ENCODE data around the gene ITGAV. TPM values are rescaled to one million over a fixed set of nuclear protein-coding genes. Genes with fewer than 3 reads are reported as not detected.

The ITGAV gene
- total RNA-seq, 2 donors from 2014 or later = 31.6 to 54.6 TPM

DNA sequence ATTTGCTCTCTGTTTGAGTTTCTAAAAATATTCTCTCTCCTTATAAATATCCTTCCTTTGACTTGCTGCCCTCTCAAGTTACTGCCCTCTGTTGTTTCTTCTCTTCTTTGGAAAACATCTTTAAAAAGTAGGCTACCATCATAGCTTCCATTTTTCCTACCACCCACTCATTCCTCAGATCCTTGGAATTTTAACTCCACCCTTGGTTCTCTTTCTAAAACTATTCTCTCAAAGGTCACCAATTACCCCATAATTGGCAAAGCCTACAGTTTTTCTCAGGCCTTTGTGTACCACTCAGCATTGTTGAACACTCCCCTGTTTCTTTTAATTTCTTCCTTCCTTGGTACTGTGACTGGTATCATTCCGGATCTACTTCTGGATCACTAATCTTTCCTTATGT is 43.0 kb upstream of the ITGAV start:
- no peak for DNase-seq
- H3K9me3 ChIP-seq = no peaks in the 10 kb centered on the region
- H3K27me3 ChIP-seq = no peaks in the 10 kb centered on the region
- H3K36me3 ChIP-seq = no peaks in the 10 kb centered on the region
- H3K27ac ChIP-seq = no peak overlapping the region
- no peaks in the 10 kb centered on the region for H3K4me1 ChIP-seq
- intact Hi-C loops (cut with DNase I) = no loop called here
- no peak overlapping the region for H3K4me3 ChIP-seq
- H3K9ac ChIP-seq (ENCODE audit: low read depth in 2 of 2, low read length in 2 of 2) = no peak overlapping the region
- TF ChIP-seq CTCF (IDR thresholded peaks at IDR 0.05) = no peak

DNA sequence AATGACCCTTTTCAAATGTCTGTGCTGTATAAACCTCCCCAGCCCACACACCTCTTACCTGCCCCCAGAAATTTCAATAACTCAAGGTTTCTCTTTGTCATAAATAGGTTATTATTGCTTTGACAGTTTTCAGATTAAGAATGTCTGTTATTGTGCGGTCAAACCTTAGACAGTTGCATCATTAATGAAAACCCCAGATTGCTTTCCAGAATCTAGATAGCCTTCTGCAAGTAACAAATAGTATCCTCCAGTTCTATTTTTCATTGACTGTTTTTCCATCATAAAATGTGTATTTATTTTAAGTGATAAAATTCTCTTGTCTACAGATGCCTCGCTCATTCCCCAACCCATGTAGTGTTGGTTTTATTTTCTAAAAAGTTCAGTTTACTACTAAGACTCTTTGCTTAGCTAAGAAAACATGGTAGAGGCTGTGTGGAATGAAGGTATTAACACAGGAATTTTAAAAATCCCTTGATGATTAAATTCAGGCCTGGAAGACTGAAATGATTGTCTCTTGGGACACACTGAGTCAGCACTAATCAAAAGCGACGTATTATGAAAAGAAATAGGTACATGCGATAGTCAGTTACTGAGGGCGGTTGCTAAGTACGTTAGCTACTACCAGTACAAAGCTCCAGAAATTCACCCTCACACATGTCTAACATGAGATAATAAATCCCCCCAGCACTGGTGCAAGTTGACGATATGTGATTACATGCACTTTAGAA is 38.4 kb upstream of the ITGAV start:
- H3K36me3 ChIP-seq = no peaks in the 10 kb centered on the region
- no peaks in the 10 kb centered on the region for H3K27me3 ChIP-seq
- no peaks in the 10 kb centered on the region for H3K9me3 ChIP-seq
- no peak overlapping the region for H3K27ac ChIP-seq
- H3K4me1 ChIP-seq = no peaks in the 10 kb centered on the region
- no peak overlapping the region for H3K9ac ChIP-seq (ENCODE audit: low read depth in 2 of 2, low read length in 2 of 2)
- DNase-seq = no peak
- H3K4me3 ChIP-seq = no peak overlapping the region
- intact Hi-C loops (cut with DNase I) = no loop called here
- no peak for TF ChIP-seq CTCF (IDR thresholded peaks at IDR 0.05)

DNA sequence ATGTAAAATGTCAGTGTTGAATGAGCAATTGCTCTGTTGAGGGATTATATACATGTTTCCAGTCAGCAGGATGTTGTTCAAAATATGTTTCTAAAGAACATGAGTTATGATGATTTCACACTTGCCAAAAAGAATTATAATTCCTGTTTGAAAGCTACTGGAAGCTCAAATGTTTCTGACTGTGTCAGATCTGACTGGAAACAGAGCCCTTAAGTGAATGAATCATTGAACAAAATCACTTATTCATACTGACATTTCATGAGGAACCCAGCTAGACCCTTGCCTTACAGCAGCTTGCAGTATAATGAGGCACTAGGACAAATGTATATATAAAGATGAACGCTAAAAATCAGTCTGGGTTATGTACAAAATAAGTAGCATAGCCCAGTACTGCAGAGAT is 35.4 kb upstream of the ITGAV start:
- no peaks in the 10 kb centered on the region for H3K36me3 ChIP-seq
- intact Hi-C loops (cut with DNase I) = no loop called here
- no peak for DNase-seq

DNA sequence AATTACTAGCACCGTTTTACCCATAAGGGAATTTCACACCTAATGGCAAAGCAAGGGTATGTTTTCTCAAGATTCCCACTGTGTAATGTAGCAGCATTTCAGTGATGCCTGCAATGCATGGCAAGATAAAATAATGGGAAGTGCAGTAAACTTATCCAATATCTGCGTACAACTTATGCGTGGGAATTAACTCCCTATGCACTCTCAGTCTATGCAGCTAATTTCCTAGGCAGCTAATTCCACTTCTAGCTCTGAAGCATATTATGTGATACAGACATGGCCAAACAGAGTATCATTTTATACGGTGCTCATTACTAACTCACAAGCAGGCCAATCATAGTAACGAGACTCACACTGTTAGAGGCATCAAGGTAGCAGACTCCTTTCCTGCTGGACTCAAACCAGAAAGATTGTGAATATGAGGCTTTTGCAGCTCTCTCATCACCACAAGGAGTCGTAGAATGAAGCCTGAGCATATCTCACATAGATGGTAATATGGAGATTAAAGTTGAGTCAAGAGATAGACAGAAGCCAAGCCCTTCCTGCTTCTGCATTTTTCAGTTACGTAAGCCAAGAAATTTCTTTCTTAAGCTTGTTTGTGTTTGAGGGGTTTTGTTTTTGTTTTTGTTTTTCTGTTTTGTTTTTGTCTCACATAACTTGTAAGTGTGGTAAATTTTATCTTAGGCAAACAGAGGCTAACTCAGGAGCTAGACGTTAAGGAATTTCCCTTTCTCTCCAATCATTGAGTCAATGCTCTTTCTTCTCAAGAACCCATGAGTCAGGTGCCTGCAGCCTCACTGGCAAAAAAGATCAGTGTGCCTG is 34.8 kb upstream of the ITGAV start:
- Histone ChIP-seq H3K27me3 (no peaks in the 10 kb centered on the region), H3K36me3 (no peaks in the 10 kb centered on the region), H3K4me1 (no peaks in the 10 kb centered on the region), H3K9me3 (no peaks in the 10 kb centered on the region), H3K9ac (ENCODE audit: low read depth in 2 of 2, low read length in 2 of 2) (no peak overlapping the region), H3K4me3 (no peak overlapping the region), H3K27ac (no peak overlapping the region)
- intact Hi-C loops (cut with DNase I) = no loop called here
- DNase-seq = no peak
- TF ChIP-seq CTCF (IDR thresholded peaks at IDR 0.05) = no peak

More for the DNA sequence above, 35.4 kb upstream of the ITGAV start:
- Histone ChIP-seq H3K27me3 (no peaks in the 10 kb centered on the region), H3K27ac (no peak overlapping the region), H3K9ac (ENCODE audit: low read depth in 2 of 2, low read length in 2 of 2) (no peak overlapping the region), H3K9me3 (no peaks in the 10 kb centered on the region), H3K4me1 (no peaks in the 10 kb centered on the region), H3K4me3 (no peak overlapping the region)
- TF ChIP-seq CTCF (IDR thresholded peaks at IDR 0.05) = no peak

DNA sequence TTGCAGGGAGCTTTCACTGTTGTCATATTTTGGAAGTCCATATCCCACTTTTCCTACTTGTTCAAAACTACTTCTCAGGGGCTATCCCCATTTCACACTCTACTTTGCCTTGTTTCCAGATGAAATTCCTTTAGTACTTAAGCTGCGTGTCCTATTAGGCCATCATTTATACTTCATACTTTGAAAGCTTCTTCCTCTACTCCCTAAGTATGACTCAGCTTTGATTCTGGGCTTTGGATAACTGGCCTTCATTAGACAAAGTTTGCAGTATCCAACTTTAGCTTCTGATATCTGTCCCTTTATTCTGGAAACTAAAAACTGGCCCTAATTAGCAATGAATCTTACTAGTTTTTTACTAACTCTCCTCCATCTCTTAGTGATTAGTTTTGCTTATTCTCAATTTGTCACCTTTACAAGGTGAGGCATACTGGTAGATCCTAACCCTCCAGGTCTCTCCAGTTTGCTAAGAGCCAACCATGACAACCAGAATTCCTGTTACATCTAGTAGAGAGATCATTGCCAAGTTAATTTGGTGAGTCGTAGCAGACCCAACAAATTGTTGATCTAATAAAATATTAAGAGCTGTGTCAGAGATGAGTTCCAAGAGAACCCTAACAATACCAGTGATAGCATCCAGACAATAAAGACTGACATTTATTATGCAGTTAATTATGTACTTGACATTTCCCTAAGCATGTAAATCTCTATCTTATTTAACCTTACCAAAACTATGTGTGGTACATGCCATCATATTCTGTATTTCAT is 31.2 kb upstream of the ITGAV start:
- Histone ChIP-seq H3K9me3 (no peaks in the 10 kb centered on the region), H3K27me3 (no peaks in the 10 kb centered on the region), H3K4me1 (no peaks in the 10 kb centered on the region), H3K36me3 (no peaks in the 10 kb centered on the region), H3K4me3 (no peak overlapping the region), H3K27ac (no peak overlapping the region), H3K9ac (ENCODE audit: low read depth in 2 of 2, low read length in 2 of 2) (no peak overlapping the region)
- no peak for DNase-seq
- TF ChIP-seq CTCF (IDR thresholded peaks at IDR 0.05) = no peak
- intact Hi-C loops (cut with DNase I) = no loop called here

Measured in colonic mucosa (tissue), 4 donors.